Kasumi-1 (cell line): Measurements from ENCODE around the gene WAS.
"Not testable (repeated sequence)": the region's sequence is repeated elsewhere in the genome, so short reads cannot be mapped to it uniquely, and the experiment has no call there.

Experiments
- DNase-seq, 2 experiments: peaks; one replicate each; lab custom pipeline; 2025; lab: John Stamatoyannopoulos, UW

The WAS gene

GRCh38 chrX:48685416-48685815 lies 1.8 kb downstream of the WAS start:
- DNase-seq = no peak

- DNase-seq = no peak
Measured at GRCh38 chrX:48688531-48689150, 5.0 kb downstream of the WAS start.

GRCh38 chrX:48689208-48689920 lies 5.8 kb downstream of the WAS start:
- no peak for DNase-seq

- DNase-seq = not testable (repeated sequence)
Measured at GRCh38 chrX:48691746-48692145, 8.1 kb downstream of the WAS start.

- no peak for DNase-seq
Measured at GRCh38 chrX:48694776-48695533, 11.4 kb downstream of the WAS start.

GRCh38 chrX:48695534-48695896 lies 11.9 kb downstream of the WAS start:
- DNase-seq = no peak

GRCh38 chrX:48695925-48696300 lies 12.3 kb downstream of the WAS start:
- DNase-seq = no peak

- DNase-seq = peak; percentile 60 to 69
Measured at GRCh38 chrX:48696301-48696908, 12.8 kb downstream of the WAS start, which contains the start of gene SUV39H1. Gene SUV39H1 (plus strand): TSS chrX:48696734. CDS start chrX:48696785, 51 bp downstream.

GRCh38 chrX:48696909-48697727 lies 13.5 kb downstream of the WAS start:
- peak in 1 of 2 experiments; percentile 26 for DNase-seq

- no peak for DNase-seq
Measured at GRCh38 chrX:48698306-48698705, 14.7 kb downstream of the WAS start.

GRCh38 chrX:48700246-48700645 lies 16.6 kb downstream of the WAS start:
- DNase-seq = no peak

GRCh38 chrX:48700951-48701653 lies 17.5 kb downstream of the WAS start:
- DNase-seq = peak in 1 of 2 experiments; percentile 6

GRCh38 chrX:48702032-48702431 lies 18.4 kb downstream of the WAS start:
- no peak for DNase-seq

GRCh38 chrX:48702716-48703115 lies 19.1 kb downstream of the WAS start:
- DNase-seq = no peak

- no peak for DNase-seq
Measured at GRCh38 chrX:48703228-48703627, 19.6 kb downstream of the WAS start.

GRCh38 chrX:48703642-48704481 lies 20.3 kb downstream of the WAS start:
- DNase-seq = no peak

- DNase-seq = no peak
Measured at GRCh38 chrX:48705871-48706270, 22.3 kb downstream of the WAS start.

GRCh38 chrX:48709522-48710112 lies 26.0 kb downstream of the WAS start:
- no peak for DNase-seq

- no peak for DNase-seq
Measured at GRCh38 chrX:48711162-48711928, 27.7 kb downstream of the WAS start.
